Upper lobe of left lung (tissue), 4 donors: Measurements from ENCODE around the gene TSN.

ENCODE experiments used
- EP300 ChIP-seq, 4 donors: sonication (generic); formaldehyde crosslinking; IDR thresholded peaks; one replicate each; pipeline ENCODE4 v1.5.1; 2017; ENCODE audit warnings: antibody characterized with exemption in 4 of 4, control low read depth in 2 of 4
- POLR2A ChIP-seq, 4 donors: fragments of 450-650 bp; IDR thresholded peaks; one replicate each; pipeline ENCODE4 v1.5.1; 2016 to 2017; ENCODE audit warnings: antibody characterized with exemption in 4 of 4, mild to moderate bottlenecking in 2 of 4
- POLR2AphosphoS5 ChIP-seq, 2 donors: sonication (generic); formaldehyde crosslinking; IDR thresholded peaks; one replicate each; pipeline ENCODE4 v1.5.1; 2017; ENCODE audit warnings: antibody characterized with exemption in 2 of 2
- TF ChIP-seq, protein P1 (sequence below), 6 experiments: fragments of 450-650 bp in 4 of 6; fragments of 200-600 bp in 2 of 6; sonication (generic) in 2 of 6; IDR thresholded peaks; one replicate each; pipeline ENCODE4 v1.5.1; 2016 to 2019; ENCODE audit warnings: antibody characterized with exemption in 6 of 6

DNA sequence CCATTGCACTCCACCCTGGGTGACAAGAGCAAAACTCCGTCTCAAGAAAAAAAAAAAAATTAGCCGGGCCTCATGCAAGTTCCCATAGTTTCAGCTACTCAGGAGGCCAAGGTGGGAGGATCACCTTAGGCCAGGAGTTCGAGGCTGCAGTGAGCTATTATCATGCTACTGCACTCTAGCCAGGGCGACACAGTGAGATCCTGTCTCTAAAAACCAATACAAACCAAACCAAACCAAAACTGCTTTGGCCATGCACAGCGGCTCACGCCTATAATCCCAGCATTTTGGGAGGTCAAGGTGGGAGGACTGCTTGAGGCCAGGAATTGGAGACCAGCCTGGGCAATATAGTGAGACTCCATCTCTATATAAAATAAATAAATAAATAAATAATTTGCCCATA lies 37.9 kb upstream of the TSN start:
- TF ChIP-seq EP300 (IDR thresholded peaks at IDR 0.05) = no peak
- TF ChIP-seq, protein P1, sequence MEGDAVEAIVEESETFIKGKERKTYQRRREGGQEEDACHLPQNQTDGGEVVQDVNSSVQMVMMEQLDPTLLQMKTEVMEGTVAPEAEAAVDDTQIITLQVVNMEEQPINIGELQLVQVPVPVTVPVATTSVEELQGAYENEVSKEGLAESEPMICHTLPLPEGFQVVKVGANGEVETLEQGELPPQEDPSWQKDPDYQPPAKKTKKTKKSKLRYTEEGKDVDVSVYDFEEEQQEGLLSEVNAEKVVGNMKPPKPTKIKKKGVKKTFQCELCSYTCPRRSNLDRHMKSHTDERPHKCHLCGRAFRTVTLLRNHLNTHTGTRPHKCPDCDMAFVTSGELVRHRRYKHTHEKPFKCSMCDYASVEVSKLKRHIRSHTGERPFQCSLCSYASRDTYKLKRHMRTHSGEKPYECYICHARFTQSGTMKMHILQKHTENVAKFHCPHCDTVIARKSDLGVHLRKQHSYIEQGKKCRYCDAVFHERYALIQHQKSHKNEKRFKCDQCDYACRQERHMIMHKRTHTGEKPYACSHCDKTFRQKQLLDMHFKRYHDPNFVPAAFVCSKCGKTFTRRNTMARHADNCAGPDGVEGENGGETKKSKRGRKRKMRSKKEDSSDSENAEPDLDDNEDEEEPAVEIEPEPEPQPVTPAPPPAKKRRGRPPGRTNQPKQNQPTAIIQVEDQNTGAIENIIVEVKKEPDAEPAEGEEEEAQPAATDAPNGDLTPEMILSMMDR (IDR thresholded peaks at IDR 0.05) = no peak
- TF ChIP-seq POLR2A (IDR thresholded peaks at IDR 0.05) = no peak
- no peak for TF ChIP-seq POLR2AphosphoS5 (IDR thresholded peaks at IDR 0.05)
